NCI-H1694 treated with DMSO at 0.1 percent for 48 hours (cell line): ENCODE results near the gene CD163L1.
"Not testable (repeated sequence)": the region's sequence is repeated elsewhere in the genome, so short reads cannot be mapped to it uniquely, and the experiment has no call there.

ENCODE experiments used
- DNase-seq: peaks from one replicate; lab custom pipeline; 2025; lab: John Stamatoyannopoulos, UW

CD163L1 gene

DNA sequence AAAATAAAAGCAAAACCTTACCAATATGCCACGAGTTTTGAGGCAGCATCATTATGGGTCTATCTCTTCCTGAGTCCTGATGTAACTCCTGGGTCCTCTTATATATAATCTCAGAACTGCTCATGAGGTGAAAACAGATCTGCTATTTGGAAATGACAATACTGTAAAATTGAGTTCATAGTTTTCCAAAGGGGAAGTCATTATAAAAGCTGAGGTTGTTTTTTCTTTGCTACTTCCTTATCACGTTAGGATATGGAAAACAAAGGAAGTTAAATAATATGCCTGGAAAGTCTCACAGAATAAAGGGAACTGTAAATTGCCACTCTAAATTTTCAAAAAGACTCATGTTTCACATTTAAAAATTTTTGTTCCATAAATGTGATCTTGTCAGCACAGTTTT lies at the start of gene CD163L1:
CD163L1 (minus strand) TSS at position 78 of the 400 bp plus-strand sequence; CDS start at position 52, 26 bp downstream.
- DNase-seq = no peak

DNA sequence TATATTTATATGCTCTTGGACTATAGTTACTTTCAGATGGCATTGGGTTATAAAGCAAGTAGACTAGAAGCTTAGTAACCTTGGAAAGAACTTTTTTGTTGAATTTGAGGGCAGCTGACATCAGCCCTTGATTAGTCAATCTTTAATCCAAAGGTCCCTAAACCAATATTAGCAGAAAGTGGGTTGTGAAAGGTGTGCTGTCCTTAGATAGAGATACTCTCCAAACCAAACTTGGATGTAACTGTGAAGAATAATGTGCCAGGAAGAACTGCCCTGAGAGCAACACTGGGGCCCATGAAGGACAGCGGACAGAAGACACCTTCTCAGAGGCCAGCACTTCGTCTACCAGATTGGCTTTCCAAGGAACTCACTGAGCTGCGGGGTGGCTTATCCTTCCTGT lies 49.1 kb upstream of the CD163L1 start:
- no peak for DNase-seq

DNA sequence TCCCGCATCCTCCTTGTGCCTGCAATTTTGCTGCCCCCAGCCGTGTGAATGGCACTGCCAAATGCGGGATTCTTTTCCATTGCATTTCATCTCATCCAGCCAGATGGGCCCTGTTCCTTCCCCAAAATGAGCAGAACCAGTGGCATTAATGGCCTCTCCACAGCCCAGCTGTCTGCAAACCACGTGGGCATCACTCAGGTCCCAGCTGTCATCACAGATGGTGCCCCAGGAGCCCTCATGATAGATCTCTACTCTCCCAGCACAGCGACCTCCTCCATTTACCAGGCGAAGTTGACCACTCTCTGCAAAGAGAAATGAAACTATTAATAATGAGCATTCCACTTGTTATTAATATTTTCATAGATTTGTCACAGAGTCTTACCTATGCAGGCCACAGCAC lies 42.6 kb upstream of the CD163L1 start:
- peak; percentile 26 for DNase-seq

DNA sequence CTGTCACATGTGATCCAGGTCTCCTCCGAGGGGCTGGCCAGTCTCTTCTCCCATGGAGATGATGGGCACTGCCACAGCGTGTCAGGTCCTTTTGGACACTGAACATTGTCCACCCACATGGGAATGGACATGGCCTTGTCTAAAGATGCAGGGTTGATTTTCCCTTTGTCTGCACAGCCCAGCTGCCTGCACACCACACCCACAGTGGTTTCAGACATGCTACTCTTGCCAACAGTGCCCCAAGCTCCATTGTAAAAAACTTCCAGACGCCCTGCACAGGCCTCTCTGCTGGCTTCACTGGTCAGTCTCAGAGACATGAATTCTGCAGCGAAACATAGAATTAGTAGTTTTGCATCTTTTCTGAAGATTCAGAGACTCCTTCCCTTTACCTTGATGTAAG lies 41.1 kb upstream of the CD163L1 start:
- DNase-seq = no peak

- no peak for DNase-seq
These were observed 39.4 kb upstream of the CD163L1 start for GRCh38 chr12:7483343-7483742.

DNA sequence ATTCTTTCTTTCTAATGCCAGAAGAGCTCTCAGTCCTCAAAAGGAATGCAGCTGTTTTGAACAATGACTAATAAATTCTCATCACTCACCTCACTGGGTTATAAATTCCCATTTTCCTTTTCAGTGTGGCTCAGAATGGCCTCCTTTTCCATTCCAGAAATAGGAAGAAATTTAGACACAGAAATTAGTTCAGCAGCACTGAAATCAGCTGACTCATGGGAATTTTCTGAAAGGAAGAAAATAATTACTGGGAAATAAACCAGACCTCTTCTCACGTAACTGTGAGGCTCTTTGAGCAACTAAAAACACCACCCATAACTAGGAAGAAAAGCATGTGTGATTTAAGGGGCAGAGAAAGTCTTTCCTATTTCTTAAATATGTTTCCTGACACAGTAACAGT lies 35.8 kb upstream of the CD163L1 start:
- DNase-seq = no peak

GRCh38 chr12:7472060-7472459 lies 28.1 kb upstream of the CD163L1 start:
- DNase-seq = no peak

DNA sequence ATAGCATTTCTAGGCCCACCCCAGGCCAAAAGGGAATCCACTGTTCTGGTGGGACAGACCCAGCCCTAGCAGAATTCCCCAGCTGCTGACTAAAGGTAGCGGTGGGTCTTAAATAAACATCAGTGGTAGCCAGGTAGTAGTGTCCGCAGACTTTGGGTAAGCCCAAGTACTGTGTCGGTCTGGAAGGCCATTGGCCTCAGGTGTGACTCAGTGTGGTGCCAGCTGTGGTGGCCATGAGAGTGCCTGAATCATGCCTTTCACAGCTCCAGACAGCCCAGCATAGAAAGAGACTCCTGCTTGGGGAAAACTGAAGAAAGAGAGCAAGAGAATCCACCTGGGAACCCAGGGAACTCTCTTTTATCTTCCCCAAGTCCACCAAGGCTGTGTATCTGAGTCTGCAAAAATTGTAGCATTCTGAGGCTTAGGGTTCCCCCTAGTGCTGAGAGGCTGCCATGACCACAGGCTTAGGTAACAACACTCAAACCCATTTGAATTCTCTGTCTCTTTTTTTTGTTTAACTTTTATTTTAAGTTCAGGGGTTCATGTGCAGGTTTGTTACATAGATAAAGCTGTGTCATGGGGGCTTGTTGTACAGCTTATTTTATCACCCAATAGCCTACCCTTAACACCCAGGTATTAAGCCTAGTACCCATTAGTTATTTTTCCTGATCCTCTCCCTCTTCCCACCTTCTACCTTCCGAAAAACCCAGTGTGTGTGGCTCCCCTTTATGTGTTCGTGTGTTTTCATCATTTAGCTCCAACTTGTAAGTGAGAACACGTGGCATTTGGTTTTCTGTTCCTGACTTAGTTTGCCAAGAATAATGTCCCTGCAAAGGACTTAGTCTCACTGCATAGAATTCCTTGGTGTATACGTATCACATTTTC lies 16.7 kb upstream of the CD163L1 start:
- DNase-seq = peak; percentile 44

- DNase-seq = no peak
These were observed 16.0 kb upstream of the CD163L1 start for GRCh38 chr12:7459973-7460372.

DNA sequence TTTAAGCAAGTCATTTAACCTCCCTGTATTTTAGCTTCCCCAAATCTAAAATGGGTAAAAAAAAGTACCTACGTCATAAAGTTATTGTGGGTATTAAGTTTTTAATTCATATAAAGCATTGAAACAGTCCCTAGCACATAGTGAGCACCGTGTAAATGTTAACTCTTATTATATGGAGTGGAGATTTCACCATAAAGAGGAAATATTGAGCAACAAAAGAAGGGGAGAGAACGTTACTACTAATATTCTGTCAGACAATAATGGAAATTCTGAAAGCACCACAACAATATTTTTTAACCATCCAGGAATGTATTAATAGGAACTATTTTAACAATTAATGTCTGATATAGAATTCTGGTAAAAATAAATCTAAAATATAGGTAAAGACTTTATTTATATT lies 7.8 kb upstream of the CD163L1 start:
- DNase-seq = no peak

- no peak for DNase-seq
These were observed 6.7 kb upstream of the CD163L1 start for GRCh38 chr12:7450667-7451066.

GRCh38 chr12:7448099-7448498 lies 4.1 kb upstream of the CD163L1 start:
- no peak for DNase-seq

DNA sequence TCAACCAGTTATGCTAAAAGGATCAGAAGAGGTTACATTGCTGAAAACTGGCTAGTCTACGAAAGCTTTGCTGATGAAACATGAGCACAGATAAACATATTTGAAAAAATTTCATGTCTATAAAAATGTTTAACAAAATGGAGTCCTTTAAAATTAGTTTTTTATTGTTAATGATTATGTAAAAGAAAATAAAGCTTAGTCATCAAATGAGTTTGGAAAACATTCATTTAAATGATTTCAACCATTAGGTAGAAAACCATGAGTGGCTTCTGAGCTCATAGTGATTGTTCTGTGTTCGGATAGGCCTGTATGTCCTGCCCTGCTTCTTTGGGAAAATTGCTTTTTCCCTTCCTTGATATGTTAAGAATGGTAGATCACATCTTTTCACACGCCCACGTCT lies 584 bp upstream of the CD163L1 start:
- DNase-seq = no peak

DNA sequence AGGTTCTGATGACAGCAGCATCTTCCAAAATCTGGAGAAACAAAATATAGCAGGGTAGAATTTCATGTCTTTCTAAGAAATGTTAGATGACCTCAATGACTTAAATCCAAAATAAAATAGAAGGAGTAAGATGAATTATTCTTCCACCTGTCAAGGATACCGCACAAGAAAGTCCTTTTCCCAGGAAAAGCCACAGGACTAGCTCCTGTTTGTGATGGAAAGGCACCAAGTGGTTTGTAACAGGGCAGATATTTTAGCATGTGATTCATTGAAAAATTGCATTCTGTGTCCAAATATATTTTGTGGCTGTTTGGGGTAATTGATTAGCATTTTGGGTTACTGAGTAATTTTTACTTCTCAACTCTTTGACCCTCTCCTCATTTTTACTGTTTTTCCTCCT lies 2.7 kb downstream of the CD163L1 start:
- DNase-seq = no peak

DNA sequence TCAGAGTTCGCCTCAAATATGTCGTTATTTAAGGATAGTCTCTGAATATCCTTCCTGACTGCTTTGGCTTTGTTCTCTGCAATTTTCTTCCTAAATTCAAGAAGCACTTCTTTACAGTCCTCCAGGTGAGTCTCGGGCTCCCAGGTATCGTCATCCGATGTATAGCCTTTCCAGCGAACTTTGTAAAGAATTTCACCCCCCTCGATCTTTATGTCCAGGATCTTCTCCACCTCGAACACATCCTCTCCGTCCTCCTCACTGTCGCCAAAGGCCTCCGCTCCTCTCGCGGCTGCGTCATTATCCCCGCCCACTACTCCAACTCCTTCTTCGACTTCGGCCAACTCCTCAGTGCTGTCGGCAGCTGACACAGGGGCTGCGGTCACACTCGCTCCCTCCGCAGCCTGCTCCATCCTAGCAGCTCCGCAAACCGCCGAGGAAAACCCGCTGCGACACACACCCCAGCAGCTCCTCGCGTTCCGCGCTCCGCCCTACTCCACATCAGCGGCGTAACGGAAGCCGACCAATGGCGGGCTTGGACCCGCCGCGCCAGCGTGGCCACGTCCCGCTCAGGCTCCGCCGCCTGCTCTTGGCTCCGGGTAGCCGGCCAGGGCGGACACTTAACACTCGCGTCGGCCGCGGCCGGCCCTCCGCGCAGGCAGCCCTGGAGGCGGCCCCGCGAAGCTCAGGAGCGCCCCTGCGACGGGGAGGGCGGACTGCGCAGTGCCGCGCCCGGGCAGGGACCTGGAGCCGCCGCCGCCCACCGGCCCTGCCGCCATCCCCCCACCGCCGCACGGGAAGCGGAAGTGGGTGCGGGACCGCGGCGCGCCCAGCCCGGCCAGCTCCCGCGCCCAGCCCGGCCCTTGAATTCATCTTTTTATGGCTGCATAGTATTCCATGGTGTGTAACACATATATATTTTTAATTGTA lies 4.1 kb downstream of the CD163L1 start:
- DNase-seq = no peak

- not testable (repeated sequence) for DNase-seq
These were observed 5.5 kb downstream of the CD163L1 start for GRCh38 chr12:7438291-7438995.

- DNase-seq = not testable (repeated sequence)
These were observed 6.5 kb downstream of the CD163L1 start for GRCh38 chr12:7437494-7437893.

DNA sequence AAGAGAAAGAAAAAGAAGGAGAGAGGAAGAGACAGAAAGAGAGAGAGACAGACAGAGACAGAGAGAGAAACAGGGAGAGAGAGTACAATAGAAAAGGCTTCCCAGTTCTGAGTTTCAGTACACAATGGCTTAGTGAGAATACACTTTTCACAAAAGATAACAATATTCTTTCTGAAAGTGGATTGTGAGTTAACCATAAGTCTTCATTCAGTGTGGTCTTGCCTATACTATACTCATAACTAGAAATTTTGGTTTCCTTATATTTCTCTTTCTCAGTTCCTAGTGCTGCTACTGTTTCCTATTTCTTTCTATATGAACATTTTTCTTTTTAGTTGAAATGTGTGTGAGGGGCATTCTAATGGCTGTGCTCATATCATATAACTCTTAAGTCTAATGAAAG lies 9.3 kb downstream of the CD163L1 start:
- DNase-seq = no peak

- no peak for DNase-seq
These were observed 10.6 kb downstream of the CD163L1 start for GRCh38 chr12:7433276-7433822.

DNA sequence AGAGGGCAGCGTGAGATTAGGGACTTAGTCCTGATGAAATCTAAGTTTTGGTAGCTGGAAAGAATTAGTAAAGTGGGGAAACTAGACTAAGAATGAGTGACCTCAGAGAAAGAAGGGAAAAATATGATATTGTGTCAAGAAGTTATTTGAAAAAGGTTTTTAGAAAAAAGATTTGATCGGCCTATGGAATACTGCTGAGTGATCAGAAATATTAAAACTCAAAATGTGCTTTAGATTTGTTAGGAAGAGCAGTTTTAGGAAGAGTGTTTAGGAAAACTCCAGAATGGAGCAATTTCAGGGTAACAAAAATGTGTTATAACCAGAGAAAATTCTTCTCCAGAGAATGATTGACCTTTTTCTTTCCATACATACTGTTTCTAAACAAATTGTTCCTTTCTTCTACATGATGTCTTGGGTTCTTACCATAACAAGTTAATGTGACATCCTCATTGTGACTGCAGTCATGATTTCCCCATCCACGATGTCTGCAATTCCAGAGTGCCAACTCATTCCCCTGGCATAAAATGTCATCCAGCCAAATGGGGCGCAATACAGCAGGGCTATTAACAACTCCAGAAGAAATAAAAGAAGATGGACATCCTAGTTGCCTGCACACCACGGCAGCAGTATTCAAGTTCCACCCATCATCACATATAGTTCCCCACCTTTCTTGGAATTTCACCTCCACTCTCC lies 11.8 kb downstream of the CD163L1 start:
- no peak for DNase-seq

GRCh38 chr12:7411343-7411742 lies 32.6 kb downstream of the CD163L1 start:
- no peak for DNase-seq
